DLD1 (cell line): ENCODE measurements around the gene SLK.

Experiments
- in situ Hi-C: cut with HindIII; loops from 2 replicates; pipeline ENCODE4 v1.10.0; 2017; ENCODE audit warnings: low sequenced_read_pairs

The SLK gene

GRCh38 chr10:103985726-103986125, 18.8 kb downstream of the SLK start:
- in situ Hi-C loops, result no loop called here

GRCh38 chr10:103986360-103986759, 19.4 kb downstream of the SLK start:
- in situ Hi-C loops, result no loop called here

GRCh38 chr10:103990121-103990520, 23.2 kb downstream of the SLK start:
- in situ Hi-C loops, result no loop called here

GRCh38 chr10:103990531-103990930, 23.6 kb downstream of the SLK start:
- in situ Hi-C loops, result no loop called here

GRCh38 chr10:103991393-103992128, 24.6 kb downstream of the SLK start:
- in situ Hi-C loops, result no loop called here

GRCh38 chr10:103995134-103995533, 28.2 kb downstream of the SLK start:
- in situ Hi-C loops, result no loop called here

GRCh38 chr10:103998805-103999204, 31.9 kb downstream of the SLK start:
- in situ Hi-C loops, result no loop called here

- in situ Hi-C loops, result no loop called here
Measured at GRCh38 chr10:104002911-104003310, 36.0 kb downstream of the SLK start.

- in situ Hi-C loops, result no loop called here
Measured at GRCh38 chr10:104005172-104005863, 38.4 kb downstream of the SLK start.

GRCh38 chr10:104011904-104012303, 45.0 kb downstream of the SLK start:
- in situ Hi-C loops, result no loop called here

- in situ Hi-C loops, result no loop called here
Measured at GRCh38 chr10:104013489-104013888, 46.5 kb downstream of the SLK start.

- in situ Hi-C loops, result no loop called here
Measured at GRCh38 chr10:104014176-104014575, 47.2 kb downstream of the SLK start.

GRCh38 chr10:104016661-104017060, 49.7 kb downstream of the SLK start:
- in situ Hi-C loops, result no loop called here

- in situ Hi-C loops, result no loop called here
Measured at GRCh38 chr10:104018471-104018870, 51.5 kb downstream of the SLK start.

GRCh38 chr10:104020020-104020419, 53.1 kb downstream of the SLK start:
- in situ Hi-C loops, result no loop called here

GRCh38 chr10:104021246-104021645, 54.3 kb downstream of the SLK start:
- in situ Hi-C loops, result no loop called here

- in situ Hi-C loops, result no loop called here
Measured at GRCh38 chr10:104022026-104022425, 55.1 kb downstream of the SLK start.

GRCh38 chr10:104025524-104025923, 58.6 kb downstream of the SLK start:
- in situ Hi-C loops, result no loop called here

GRCh38 chr10:104026762-104027161, 59.8 kb downstream of the SLK start:
- in situ Hi-C loops, result no loop called here

GRCh38 chr10:104028146-104028545, 61.2 kb downstream of the SLK start:
- in situ Hi-C loops, result no loop called here

- in situ Hi-C loops, result no loop called here
Measured at GRCh38 chr10:104028823-104029520, 62.0 kb downstream of the SLK start.

- in situ Hi-C loops, result no loop called here
Measured at GRCh38 chr10:104029521-104029860, 62.6 kb downstream of the SLK start.
